H9 (cell line): Measurements from ENCODE around the gene PLPPR5. TPM values are rescaled to one million over a fixed set of nuclear protein-coding genes. Genes with fewer than 3 reads are reported as not detected.

Experiments
- DNase-seq: peaks from one replicate; pipeline ENCODE4 v3.0.0-alpha.2; 2017
- H2AFZ ChIP-seq: one replicate; pipeline ENCODE4 v1.6.1; 2013; ENCODE audit warnings: mild to moderate bottlenecking, low read length, control low read depth, moderate library complexity
- H2AK5ac ChIP-seq: 2 replicates; pipeline ENCODE4 v1.6.1; 2013; ENCODE audit warnings: low read length, control low read depth, mixed read lengths; ENCODE audit not compliant: insufficient read length
- H2BK120ac ChIP-seq: one replicate; pipeline ENCODE4 v1.6.1; 2013; ENCODE audit warnings: low read depth, mild to moderate bottlenecking, low read length, control low read depth, inconsistent platforms; ENCODE audit not compliant: poor library complexity, severe bottlenecking
- H2BK12ac ChIP-seq: 2 replicates; pipeline ENCODE4 v1.6.1; 2013; ENCODE audit warnings: low read length, control low read depth, mixed read lengths, low read depth; ENCODE audit not compliant: insufficient read length
- H2BK15ac ChIP-seq: 2 replicates; pipeline ENCODE4 v1.6.1; 2013; ENCODE audit warnings: low read depth, low read length, control low read depth
- H2BK20ac ChIP-seq: one replicate; pipeline ENCODE4 v1.6.1; 2013; ENCODE audit warnings: low read depth, mild to moderate bottlenecking, low read length, control low read depth, inconsistent platforms; ENCODE audit not compliant: poor library complexity, severe bottlenecking
- H2BK5ac ChIP-seq: 2 replicates; pipeline ENCODE4 v1.6.1; 2013; ENCODE audit warnings: low read length, control low read depth, mixed read lengths; ENCODE audit not compliant: insufficient read length
- H3K14ac ChIP-seq: 2 replicates; pipeline ENCODE4 v1.6.1; 2013; ENCODE audit warnings: low read length, control low read depth; ENCODE audit not compliant: insufficient read depth
- H3K18ac ChIP-seq: 2 replicates; pipeline ENCODE4 v1.6.1; 2013; ENCODE audit warnings: low read depth, mild to moderate bottlenecking, mixed read lengths, low read length, control low read depth; ENCODE audit not compliant: insufficient read length
- H3K23ac ChIP-seq: 2 replicates; pipeline ENCODE4 v1.6.1; 2013; ENCODE audit warnings: low read length, control low read depth, mixed read lengths, low read depth; ENCODE audit not compliant: insufficient read length
- H3K23me2 ChIP-seq: 2 replicates; pipeline ENCODE4 v1.6.1; 2013; ENCODE audit warnings: low read depth, mild to moderate bottlenecking, mixed read lengths, low read length, control low read depth; ENCODE audit not compliant: insufficient read length, poor library complexity, severe bottlenecking
- H3K27ac ChIP-seq: 2 replicates; pipeline ENCODE4 v1.5.1; 2013; ENCODE audit warnings: low read length, control low read depth, mixed read lengths, low read depth; ENCODE audit not compliant: insufficient read length
- H3K27me3 ChIP-seq: 2 replicates; pipeline ENCODE4 v1.6.1; 2013; ENCODE audit warnings: low read length, control low read depth, inconsistent platforms; ENCODE audit not compliant: insufficient read depth
- H3K4ac ChIP-seq: 2 replicates; pipeline ENCODE4 v1.6.1; 2013; ENCODE audit warnings: low read depth, mild to moderate bottlenecking, control low read depth, inconsistent platforms, low read length, moderate library complexity
- H3K4me1 ChIP-seq: 2 replicates; pipeline ENCODE4 v1.6.1; 2013; ENCODE audit warnings: low read length, control low read depth, inconsistent platforms; ENCODE audit not compliant: insufficient read depth
- H3K4me2 ChIP-seq: 2 replicates; pipeline ENCODE4 v1.6.1; 2013; ENCODE audit warnings: low read length, control low read depth, mixed read lengths; ENCODE audit not compliant: insufficient read length, insufficient read depth
- H3K56ac ChIP-seq: 2 replicates; pipeline ENCODE4 v1.6.1; 2013; ENCODE audit warnings: low read depth, mild to moderate bottlenecking, mixed read lengths, low read length, control low read depth; ENCODE audit not compliant: insufficient read length
- H3K79me1 ChIP-seq: 2 replicates; pipeline ENCODE4 v1.6.1; 2013; ENCODE audit warnings: low read depth, mild to moderate bottlenecking, moderate library complexity, low read length, control low read depth, inconsistent platforms; ENCODE audit not compliant: insufficient read depth, poor library complexity, severe bottlenecking
- H3K79me2 ChIP-seq: 2 replicates; pipeline ENCODE4 v1.6.1; 2013; ENCODE audit warnings: low read length, control low read depth, inconsistent platforms; ENCODE audit not compliant: insufficient read depth
- H3K9ac ChIP-seq: 2 replicates; pipeline ENCODE4 v1.6.1; 2013; ENCODE audit warnings: low read length, control low read depth, mixed read lengths; ENCODE audit not compliant: insufficient read length; ENCODE audit errors: extremely low read depth
- H3K9me3 ChIP-seq: one replicate; pipeline ENCODE4 v1.6.1; 2013; ENCODE audit warnings: low read depth, low read length, inconsistent platforms; ENCODE audit not compliant: control insufficient read depth
- H3T11ph ChIP-seq: one replicate; pipeline ENCODE4 v1.6.1; 2013; ENCODE audit warnings: mild to moderate bottlenecking, low read length, control low read depth, inconsistent platforms
- H4K20me1 ChIP-seq: one replicate; pipeline ENCODE4 v1.6.1; 2013; ENCODE audit not compliant: control insufficient read depth, insufficient read length, insufficient read depth
- H4K5ac ChIP-seq: 2 replicates; pipeline ENCODE4 v1.6.1; 2013; ENCODE audit warnings: low read depth, mild to moderate bottlenecking, mixed read lengths, low read length, control low read depth; ENCODE audit not compliant: insufficient read length
- H4K8ac ChIP-seq: replicated peaks from 2 replicates; pipeline ENCODE4 v1.6.1; 2013; ENCODE audit warnings: low read length, control low read depth, mixed read lengths, low read depth; ENCODE audit not compliant: insufficient read length
- H4K91ac ChIP-seq: 2 replicates; pipeline ENCODE4 v1.6.1; 2013; ENCODE audit warnings: low read depth, mild to moderate bottlenecking, moderate library complexity, mixed read lengths, low read length, control low read depth; ENCODE audit not compliant: insufficient read length
- H3K27ac Mint-ChIP-seq, 3 experiments: 2 replicates in 2 of 3; 3 replicates in 1 of 3; pipeline ENCODE4 v1.8.0; 2020 to 2021; ENCODE audit warnings: mixed read lengths in 3 of 3, mild to moderate bottlenecking in 1 of 3, moderate library complexity in 1 of 3
- H3K27me3 Mint-ChIP-seq: 2 replicates; pipeline ENCODE4 v1.8.0; 2021; ENCODE audit warnings: low read depth, mild to moderate bottlenecking, moderate library complexity, mixed read lengths
- H3K36me3 Mint-ChIP-seq, 3 experiments: 2 replicates in 2 of 3; 3 replicates in 1 of 3; pipeline ENCODE4 v1.8.0; 2020 to 2021; ENCODE audit warnings: low read depth in 3 of 3, mixed read lengths in 3 of 3; ENCODE audit not compliant: insufficient read depth in 1 of 3
- H3K4me1 Mint-ChIP-seq, 2 experiments: 2 replicates each; pipeline ENCODE4 v1.8.0; 2020; ENCODE audit warnings: mixed read lengths in 2 of 2
- H3K4me3 Mint-ChIP-seq, 2 experiments: 2 replicates in 1 of 2; 3 replicates in 1 of 2; pipeline ENCODE4 v1.8.0; 2020 to 2021; ENCODE audit warnings: mild to moderate bottlenecking in 2 of 2, mixed read lengths in 2 of 2, moderate library complexity in 1 of 2
- H3K9me3 Mint-ChIP-seq, 2 experiments: 2 replicates in 1 of 2; 3 replicates in 1 of 2; pipeline ENCODE4 v1.8.0; 2020; ENCODE audit warnings: mild to moderate bottlenecking in 2 of 2, mixed read lengths in 2 of 2, moderate library complexity in 1 of 2
- WGBS: extraction: QIAGEN DNeasy Blood & Tissue Kit; methylation state at CpG from one replicate; pipeline ENCODE4 v1.1.7; 2013; ENCODE audit warnings: missing lambda C conversion rate, low lambda C conversion rate, mixed read lengths; ENCODE audit not compliant: insufficient read length; ENCODE audit errors: extremely low coverage; 5-methylcytosine and 5-hydroxymethylcytosine counted together
- total RNA-seq: library from RNA; stranded (reverse); gene quantifications from 2 replicates; pipeline ENCODE4 v1.2.1, GENCODE V29; 2021
- TF ChIP-seq, protein P1 (sequence below): fragments of 200-600 bp; sonication (generic); conservative IDR thresholded peaks from 3 replicates; pipeline ENCODE4 v1.8.0; 2021; ENCODE audit warnings: antibody characterized with exemption, mild to moderate bottlenecking

The PLPPR5 gene
- total RNA-seq, 1 experiment from 2014 or later = 1.4 TPM

DNA sequence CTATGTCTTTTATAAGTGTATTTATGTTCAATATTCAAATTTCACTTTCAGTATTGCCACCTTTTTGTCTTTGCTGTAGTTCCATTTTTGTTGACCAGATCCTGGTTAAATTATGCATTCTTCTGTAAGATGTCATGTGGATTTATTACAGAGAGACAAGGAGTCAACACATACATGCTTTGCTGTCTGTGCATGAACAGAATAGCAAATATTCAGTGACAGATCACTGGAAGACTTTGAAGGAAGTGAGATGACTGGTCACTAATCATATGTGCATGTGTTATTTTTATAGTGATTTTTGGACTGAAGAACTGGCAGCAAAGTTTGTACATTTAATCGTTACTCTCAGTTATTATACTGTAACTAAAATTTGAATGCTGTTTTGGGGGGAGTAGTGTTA is 117.2 kb downstream of the PLPPR5 start:
- no CpG with 5 or more reads among the region's 1 CpG for WGBS
- Mint-ChIP-seq H3K27me3 (no peaks in the 10 kb centered on the region; the same call in 1 of the 2 replicates), H3K9me3 (0 out of 5 replicates have a peak, but pooled peaks cover 0 to under 1% of the 10 kb centered on the region in 2 experiments), H3K36me3 (peaks cover 0 to under 1% (median 0%) of the 10 kb centered on the region in 3 experiments; a peak in 1 of 7 replicates), H3K4me3 (no peak overlapping the region), H3K4me1 (no peaks in the 10 kb centered on the region), H3K27ac (no peak overlapping the region)
- no peak overlapping the region for H4K5ac ChIP-seq
- no peaks in the 10 kb centered on the region for H3K23me2 ChIP-seq
- H2BK20ac ChIP-seq = no peak overlapping the region
- H3K27ac ChIP-seq = no peak overlapping the region
- no peak overlapping the region for H2BK5ac ChIP-seq
- H3K56ac ChIP-seq = no peak overlapping the region
- H3K4me1 ChIP-seq = no peaks in the 10 kb centered on the region
- H3K27me3 ChIP-seq = no peaks in the 10 kb centered on the region
- TF ChIP-seq, protein P1, sequence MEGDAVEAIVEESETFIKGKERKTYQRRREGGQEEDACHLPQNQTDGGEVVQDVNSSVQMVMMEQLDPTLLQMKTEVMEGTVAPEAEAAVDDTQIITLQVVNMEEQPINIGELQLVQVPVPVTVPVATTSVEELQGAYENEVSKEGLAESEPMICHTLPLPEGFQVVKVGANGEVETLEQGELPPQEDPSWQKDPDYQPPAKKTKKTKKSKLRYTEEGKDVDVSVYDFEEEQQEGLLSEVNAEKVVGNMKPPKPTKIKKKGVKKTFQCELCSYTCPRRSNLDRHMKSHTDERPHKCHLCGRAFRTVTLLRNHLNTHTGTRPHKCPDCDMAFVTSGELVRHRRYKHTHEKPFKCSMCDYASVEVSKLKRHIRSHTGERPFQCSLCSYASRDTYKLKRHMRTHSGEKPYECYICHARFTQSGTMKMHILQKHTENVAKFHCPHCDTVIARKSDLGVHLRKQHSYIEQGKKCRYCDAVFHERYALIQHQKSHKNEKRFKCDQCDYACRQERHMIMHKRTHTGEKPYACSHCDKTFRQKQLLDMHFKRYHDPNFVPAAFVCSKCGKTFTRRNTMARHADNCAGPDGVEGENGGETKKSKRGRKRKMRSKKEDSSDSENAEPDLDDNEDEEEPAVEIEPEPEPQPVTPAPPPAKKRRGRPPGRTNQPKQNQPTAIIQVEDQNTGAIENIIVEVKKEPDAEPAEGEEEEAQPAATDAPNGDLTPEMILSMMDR = no peak
- no peak overlapping the region for H4K8ac ChIP-seq
- no peak overlapping the region for H3K18ac ChIP-seq
- no peak overlapping the region for H2AK5ac ChIP-seq
- no peak overlapping the region for H2BK12ac ChIP-seq
- no peak overlapping the region for H2BK15ac ChIP-seq
- H3T11ph ChIP-seq = no peak overlapping the region
- H3K9me3 ChIP-seq = no peaks in the 10 kb centered on the region
- no peak overlapping the region for H3K4me2 ChIP-seq
- H3K23ac ChIP-seq = no peak overlapping the region
- DNase-seq = no peak
- H2BK120ac ChIP-seq = no peak overlapping the region
- H2AFZ ChIP-seq = no peak overlapping the region
- H3K79me1 ChIP-seq = no peaks in the 10 kb centered on the region
- H3K79me2 ChIP-seq = no peaks in the 10 kb centered on the region
- H3K9ac ChIP-seq = no peak overlapping the region
- no peak overlapping the region for H3K14ac ChIP-seq
- no peaks in the 10 kb centered on the region for H4K20me1 ChIP-seq
- H3K4ac ChIP-seq = no peak overlapping the region
- H4K91ac ChIP-seq = no peak overlapping the region
